ENCODE measurements around the gene TMEM123. TPM values are rescaled to one million over a fixed set of nuclear protein-coding genes. Genes with fewer than 3 reads are reported as not detected.

Gene TMEM123
- total RNA-seq, 1 experiment from 2014 or later, result 116 TPM

GRCh38 chr11:102414559-102414958, 38.0 kb downstream of the TMEM123 start (continued):
- TF ChIP-seq STAT6 (CRISPR knock-in tag; conservative IDR thresholded peaks at IDR 0.05; ENCODE audit: low read depth) (no peak), ZNF317 (CRISPR knock-in tag; IDR thresholded peaks at IDR 0.05; ENCODE audit: borderline replicate concordance, low read depth) (no peak), FOXK1 (CRISPR knock-in tag; IDR thresholded peaks at IDR 0.05) (no peak), MLX (CRISPR knock-in tag; IDR thresholded peaks at IDR 0.05) (no peak), ATF3 (CRISPR knock-in tag; conservative IDR thresholded peaks at IDR 0.05) (no peak), E2F5 (CRISPR knock-in tag; IDR thresholded peaks at IDR 0.05) (no peak)

GRCh38 chr11:102413497-102413896, 39.1 kb downstream of the TMEM123 start:
- no peak for DNase-seq (ENCODE audit: low spot score)
- peaks cover 15% of the 10 kb centered on the region for H3K9me3 Mint-ChIP-seq
- H3K27me3 Mint-ChIP-seq (ENCODE audit: low read depth), result no peaks in the 10 kb centered on the region
- ChIA-PET POLR2A (no interaction called here), CTCF (interaction anchor here (1.0 to 1.5 kb wide), 3 partner anchors 22 to 253 kb away, joined by 4 to 5 read pairs (median 4); no protein-coding TSS in a partner anchor)
- no peak for ATAC-seq
- no peak for TF ChIP-seq FOXP4 (CRISPR knock-in tag; IDR thresholded peaks at IDR 0.05)
- peaks cover 14% of the 10 kb centered on the region for H3K36me3 Mint-ChIP-seq
- peaks cover 26% of the 10 kb centered on the region for H3K4me1 Mint-ChIP-seq
- H3K4me3 Mint-ChIP-seq, result no peak overlapping the region
- H3K27ac Mint-ChIP-seq, result no peak overlapping the region

- POLR2A ChIA-PET, result no interaction called here
- CTCF ChIA-PET, result interaction anchor here (0.6 kb wide), 1 partner anchor 17 kb away, joined by 3 read pairs; no protein-coding TSS in a partner anchor
- Mint-ChIP-seq H3K27me3 (ENCODE audit: low read depth) (no peaks in the 10 kb centered on the region), H3K27ac (no peak overlapping the region), H3K4me3 (no peak overlapping the region), H3K4me1 (peaks cover 23% of the 10 kb centered on the region), H3K9me3 (no peaks in the 10 kb centered on the region), H3K36me3 (peaks cover 2% of the 10 kb centered on the region; the same call in 1 of the 2 replicates)
- ATAC-seq (no peak), DNase-seq (ENCODE audit: low spot score) (no peak)
- TF ChIP-seq ETV6 (CRISPR knock-in tag; IDR thresholded peaks at IDR 0.05), result no peak
Observed at GRCh38 chr11:102411142-102411541, 41.4 kb downstream of the TMEM123 start.

GRCh38 chr11:102410382-102410784, 42.2 kb downstream of the TMEM123 start:
- no peak overlapping the region for H3K27ac Mint-ChIP-seq
- no peaks in the 10 kb centered on the region for H3K27me3 Mint-ChIP-seq (ENCODE audit: low read depth)
- ATAC-seq (peak; percentile 64), DNase-seq (ENCODE audit: low spot score) (no peak)
- ChIA-PET CTCF (interaction anchor here (0.7 kb wide), 1 partner anchor 20 kb away, joined by 5 read pairs; no protein-coding TSS in a partner anchor), POLR2A (no interaction called here)
- no peak overlapping the region for H3K4me3 Mint-ChIP-seq
- H3K9me3 Mint-ChIP-seq, result no peaks in the 10 kb centered on the region
- H3K4me1 Mint-ChIP-seq, result peaks cover 23% of the 10 kb centered on the region
- peaks cover 4% of the 10 kb centered on the region; the same call in 1 of the 2 replicates for H3K36me3 Mint-ChIP-seq
- no peak for TF ChIP-seq MYBL2 (CRISPR knock-in tag; IDR thresholded peaks at IDR 0.05)
- TF ChIP-seq AR (CRISPR knock-in tag; IDR thresholded peaks at IDR 0.05), result no peak
- no peak for TF ChIP-seq CDX4 (CRISPR knock-in tag; IDR thresholded peaks at IDR 0.05; ENCODE audit: borderline replicate concordance)
- no peak for TF ChIP-seq NR3C1 (CRISPR knock-in tag; conservative IDR thresholded peaks at IDR 0.05; ENCODE audit: low read depth)
- TF ChIP-seq ZNF281 (CRISPR knock-in tag; IDR thresholded peaks at IDR 0.05), result no peak
- no peak for TF ChIP-seq EMX1 (CRISPR knock-in tag; IDR thresholded peaks at IDR 0.05)
- no peak for TF ChIP-seq ESRRA (CRISPR knock-in tag; IDR thresholded peaks at IDR 0.05; ENCODE audit: borderline replicate concordance)
- no peak for TF ChIP-seq TCF7 (CRISPR knock-in tag; IDR thresholded peaks at IDR 0.05; ENCODE audit: low read depth)
